Jurkat, Clone E6-1 (cell line): ENCODE results near the gene SPN.
"Not testable (repeated sequence)": the region's sequence is repeated elsewhere in the genome, so short reads cannot be mapped to it uniquely, and the experiment has no call there.

Source experiments
- DNase-seq: peaks from one replicate; pipeline ENCODE4 v3.0.0-alpha.2; 2011; ENCODE audit warnings: low read depth, low spot score
- H3K4me3 ChIP-seq: 2 replicates; pipeline ENCODE4 v1.5.1; 2011; ENCODE audit warnings: mild to moderate bottlenecking, low read length, control low read depth, moderate library complexity

SPN gene

DNA sequence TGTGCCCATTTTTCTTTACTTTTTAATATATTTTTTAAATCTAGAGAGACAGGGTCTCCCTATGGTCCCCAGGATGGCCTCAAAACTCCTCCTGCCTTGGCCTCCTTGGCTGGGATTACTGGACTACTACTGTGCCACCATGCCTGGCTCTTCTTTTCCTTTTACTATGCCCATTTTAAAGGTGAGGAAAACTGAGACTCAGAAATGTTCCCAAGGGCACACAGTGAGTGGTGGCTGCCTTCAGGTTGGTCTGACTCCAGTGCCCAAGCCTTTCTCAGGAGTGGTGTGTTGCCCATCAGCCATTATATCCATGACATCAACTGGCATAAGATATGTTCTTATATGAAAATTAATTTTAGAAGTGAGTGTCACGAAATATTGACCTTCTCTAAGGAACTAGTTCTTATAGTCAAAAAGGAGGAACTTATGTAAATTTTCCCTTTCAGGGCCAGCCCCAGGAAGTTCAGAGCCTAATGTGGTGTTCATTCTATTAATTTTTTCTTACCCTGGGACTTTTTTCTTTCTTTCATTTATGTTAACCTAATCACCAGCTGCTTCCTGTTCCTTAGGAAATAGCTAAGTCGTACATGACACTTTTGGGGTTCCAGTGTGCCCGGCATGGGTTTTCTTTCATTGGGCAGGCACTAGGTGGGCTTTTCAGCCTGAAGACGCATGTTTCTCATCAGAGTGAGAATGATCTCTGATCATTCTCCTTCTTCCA is 17.9 kb upstream of the SPN start:
- H3K4me3 ChIP-seq: no peak overlapping the region
- no peak for DNase-seq

DNA sequence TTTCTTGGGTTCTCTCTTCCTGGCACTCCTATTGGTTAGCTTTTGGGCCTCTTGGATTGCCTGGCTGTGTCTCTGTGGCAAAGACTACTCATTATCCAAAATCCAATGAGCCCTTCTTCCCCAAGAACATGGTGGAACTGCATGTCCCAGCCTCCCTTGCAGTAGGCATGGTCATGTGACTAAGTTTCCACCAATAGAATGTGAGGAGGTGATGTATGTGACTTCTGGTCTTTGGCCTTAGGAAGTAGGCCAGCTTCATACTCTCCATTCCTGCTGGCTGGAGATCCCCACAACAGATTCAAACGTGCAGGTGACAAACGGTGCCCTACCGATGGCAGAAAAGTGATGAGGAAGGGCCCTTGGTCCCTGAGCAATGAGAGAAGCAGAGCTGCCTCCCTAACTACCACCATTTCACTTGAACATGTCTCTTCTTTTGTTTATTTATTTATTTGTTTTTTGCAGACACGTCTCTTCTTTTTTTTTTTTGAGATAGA is 17.3 kb upstream of the SPN start:
- H3K4me3 ChIP-seq: no peak overlapping the region
- peak; percentile 56 for DNase-seq

DNA sequence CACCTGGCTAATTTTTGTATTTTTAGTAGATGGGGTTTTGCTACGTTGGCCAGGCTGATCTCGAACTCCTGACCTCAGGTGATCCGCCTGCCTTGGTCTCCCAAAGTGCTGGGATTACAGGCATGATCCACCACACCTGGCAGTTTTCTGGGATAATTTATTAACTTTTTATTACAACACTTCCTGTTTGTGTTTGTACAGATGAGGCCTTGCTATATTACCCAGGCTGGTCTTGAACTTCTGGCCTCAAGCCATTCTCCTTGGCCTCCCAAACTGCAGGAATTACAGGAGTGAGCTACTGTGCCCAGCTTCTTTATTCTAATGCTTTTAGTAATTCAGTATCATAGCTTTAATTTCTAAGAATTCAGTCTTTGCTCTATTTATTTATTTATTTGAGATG is 16.1 kb upstream of the SPN start:
- DNase-seq: no peak
- no peak overlapping the region for H3K4me3 ChIP-seq

DNA sequence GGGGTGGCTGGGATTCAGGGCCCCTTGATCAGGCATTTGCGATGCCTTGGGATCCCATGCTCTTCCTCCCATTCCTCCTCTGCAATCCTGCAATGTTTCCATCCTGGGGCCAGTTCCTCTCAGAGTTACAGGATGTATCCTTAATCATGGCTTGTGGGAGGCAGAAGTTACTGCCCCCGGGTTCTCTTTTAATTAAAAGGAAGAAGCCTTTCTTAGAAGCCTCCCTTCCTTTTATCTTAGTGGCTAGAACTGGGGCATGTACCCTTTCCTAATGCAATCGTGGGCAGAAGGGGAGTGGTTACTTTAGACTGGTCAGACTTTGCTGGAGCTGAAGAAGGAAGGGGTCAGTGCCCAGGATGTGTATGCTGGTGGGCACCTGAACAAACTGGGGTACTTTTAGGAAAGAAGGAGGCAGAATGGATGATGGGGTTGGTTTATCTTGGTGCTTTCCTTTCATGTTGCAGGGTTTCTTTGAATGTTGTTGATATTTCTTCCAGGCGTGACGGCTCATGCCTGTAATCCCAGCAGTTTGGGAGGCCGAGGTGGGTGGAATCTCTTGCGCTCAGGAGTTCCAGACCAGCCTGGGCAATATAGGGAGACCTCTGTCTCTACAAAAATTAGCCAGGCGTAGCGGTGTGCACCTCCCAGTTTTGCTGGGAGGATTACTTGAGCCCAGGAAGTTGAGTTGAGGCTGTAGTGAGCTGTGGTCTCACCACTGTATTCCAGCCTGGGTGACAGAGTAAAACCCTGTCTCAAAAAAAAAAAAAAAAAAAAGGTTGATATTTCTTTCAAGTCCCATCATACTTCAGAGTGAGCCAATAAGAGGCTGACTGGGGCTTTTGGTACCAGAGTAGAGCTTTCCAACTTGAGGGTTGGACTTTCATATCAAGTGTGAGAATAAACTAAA is 13.2 kb upstream of the SPN start:
- H3K4me3 ChIP-seq: no peak overlapping the region
- no peak for DNase-seq

DNA sequence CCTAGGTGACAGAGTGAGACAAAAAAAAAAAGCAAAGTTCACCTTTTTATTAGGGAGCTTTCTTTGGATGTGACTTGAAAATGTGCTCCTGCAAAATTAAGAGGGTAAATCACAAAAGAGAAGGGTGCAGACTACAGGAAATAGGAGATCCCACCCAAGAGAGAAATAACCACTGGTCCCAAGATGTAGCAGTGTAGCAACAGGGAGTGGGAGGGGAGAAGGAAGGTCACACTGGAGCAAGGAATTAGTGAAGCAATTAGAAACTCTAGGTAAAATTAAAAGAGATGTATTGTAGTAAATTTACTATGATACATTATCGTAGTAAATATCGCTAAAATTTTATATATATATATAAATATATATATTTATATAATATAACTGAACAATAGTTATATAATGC is 12.3 kb upstream of the SPN start:
- H3K4me3 ChIP-seq: no peak overlapping the region

DNA sequence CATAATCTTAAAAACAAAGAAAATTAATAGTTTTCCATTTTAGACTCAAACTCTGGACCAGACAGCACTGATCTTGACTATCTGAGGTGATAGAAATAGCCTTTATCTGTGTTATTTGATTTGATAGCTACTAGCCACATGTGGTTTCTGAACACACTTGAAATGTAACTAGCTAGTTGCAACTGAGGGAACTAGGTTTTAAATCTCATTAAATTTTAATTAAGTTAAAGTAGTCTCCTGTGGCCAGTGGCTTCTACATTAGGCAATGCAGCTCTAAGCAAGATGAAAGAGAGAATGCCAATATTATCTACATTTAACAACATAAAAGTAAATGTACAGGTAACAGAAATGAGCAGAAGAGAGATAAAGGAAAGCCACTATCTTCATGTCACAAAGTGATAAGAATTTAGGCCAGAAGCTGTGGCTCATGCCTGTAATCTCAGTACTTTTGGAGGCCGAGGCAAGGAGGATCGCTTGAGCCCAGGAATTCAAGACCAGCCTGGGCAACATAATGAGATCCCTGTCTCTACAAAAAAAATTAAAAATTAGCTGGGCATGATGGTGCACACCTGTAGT is 11.2 kb upstream of the SPN start:
- no peak for DNase-seq
- no peak overlapping the region for H3K4me3 ChIP-seq

More for the DNA sequence above, 12.3 kb upstream of the SPN start:
- no peak for DNase-seq

DNA sequence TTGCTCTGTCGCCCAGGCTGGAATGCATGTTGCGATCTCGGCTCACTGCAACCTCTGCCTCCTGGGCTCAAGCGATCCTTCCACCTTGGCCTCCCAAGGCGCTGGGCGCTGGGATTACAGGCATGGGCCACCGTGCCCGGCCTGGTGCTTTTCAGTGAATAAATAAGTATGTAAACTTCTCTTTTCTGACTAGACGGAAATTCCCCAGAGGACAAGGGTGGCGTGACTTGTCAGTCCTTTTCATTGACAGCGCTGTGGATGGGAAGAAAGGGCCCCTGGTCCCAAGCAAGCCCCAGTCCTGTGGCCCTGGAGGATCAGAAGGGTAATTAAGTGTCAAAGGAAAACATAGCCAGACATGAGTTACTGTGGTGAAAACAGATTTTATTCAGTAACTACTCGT is 9.6 kb upstream of the SPN start:
- no peak overlapping the region for H3K4me3 ChIP-seq
- no peak for DNase-seq

DNA sequence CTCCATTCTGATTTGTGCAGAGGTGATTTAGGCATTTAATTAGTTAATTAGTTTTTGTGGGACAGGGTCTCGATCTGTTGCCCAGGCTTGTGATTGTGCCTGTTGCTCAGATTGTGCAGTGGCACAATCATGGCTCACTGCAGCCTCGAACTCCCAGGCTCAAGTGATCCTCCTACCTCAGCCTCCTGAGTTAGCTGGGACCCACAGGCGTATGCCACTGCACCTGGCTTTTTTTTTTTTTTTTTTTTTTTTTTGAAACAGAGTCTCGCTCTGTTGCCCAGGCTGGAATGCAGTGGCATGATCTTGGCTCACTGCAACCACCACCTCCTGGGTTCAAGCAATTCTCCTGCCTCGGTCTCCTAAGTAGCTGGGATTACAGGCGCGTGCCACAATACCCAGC is 9.2 kb upstream of the SPN start:
- DNase-seq, H3K4me3 ChIP-seq: not testable (repeated sequence)

DNA sequence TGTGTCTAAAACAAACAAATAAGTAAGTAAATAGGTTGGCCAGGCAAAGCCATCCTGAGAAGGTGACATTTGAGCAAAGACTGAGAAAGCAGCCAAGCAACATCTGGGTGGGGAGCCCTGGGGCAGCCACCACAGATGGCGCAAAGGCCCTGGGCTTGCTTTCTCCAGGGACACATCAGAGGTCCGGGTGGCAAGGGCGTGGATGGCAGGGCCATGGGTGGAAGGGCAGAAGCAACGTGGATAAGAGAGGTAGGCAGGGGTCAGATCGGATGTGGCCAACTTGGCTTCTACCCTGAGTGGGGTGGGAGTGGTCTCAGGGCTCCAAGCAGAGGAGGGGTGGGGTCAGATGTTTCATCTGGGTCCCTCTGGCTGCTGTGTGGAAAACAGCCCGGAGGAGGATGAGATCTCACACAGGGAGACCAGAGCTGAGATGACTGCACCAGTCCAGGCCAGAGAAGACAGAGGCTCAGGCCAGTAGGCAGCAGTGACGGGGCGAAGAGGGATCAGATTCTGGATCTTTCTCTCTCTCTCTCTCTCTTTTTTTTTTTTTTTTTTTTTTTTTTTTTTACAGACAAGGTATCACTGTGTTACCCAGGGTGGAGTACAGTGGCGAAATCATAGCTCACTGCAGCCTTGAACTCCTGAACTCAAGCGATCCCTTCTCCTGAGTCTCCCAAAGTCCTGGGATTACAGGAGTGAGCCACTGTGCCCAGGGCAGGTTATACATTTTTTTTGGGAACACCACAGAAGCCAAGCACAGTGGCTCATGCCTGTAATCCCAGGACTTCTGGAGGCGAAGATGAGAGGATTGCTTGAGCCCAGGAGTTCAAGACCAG is 6.1 kb upstream of the SPN start:
- no peak for DNase-seq
- no peak overlapping the region for H3K4me3 ChIP-seq

DNA sequence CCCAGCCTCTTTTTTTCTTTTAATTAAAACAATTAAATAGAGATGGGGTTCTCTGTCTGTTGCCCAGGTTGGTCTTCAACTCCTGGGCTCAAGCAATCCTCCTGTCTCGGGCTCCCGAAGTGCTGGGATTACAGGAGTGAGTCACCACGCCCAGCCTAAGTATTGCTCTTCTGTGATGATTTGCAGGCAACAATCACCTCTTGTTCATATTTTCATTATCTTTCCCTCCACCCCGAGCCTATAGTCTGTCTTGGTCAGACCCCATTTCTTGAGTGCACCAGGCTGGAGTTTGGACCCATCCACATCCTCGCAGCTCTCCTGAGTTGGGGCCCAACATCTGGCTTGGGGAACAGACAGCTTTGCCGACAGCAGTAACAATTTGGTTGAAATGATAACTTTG is 4.3 kb upstream of the SPN start:
- no peak for DNase-seq

DNA sequence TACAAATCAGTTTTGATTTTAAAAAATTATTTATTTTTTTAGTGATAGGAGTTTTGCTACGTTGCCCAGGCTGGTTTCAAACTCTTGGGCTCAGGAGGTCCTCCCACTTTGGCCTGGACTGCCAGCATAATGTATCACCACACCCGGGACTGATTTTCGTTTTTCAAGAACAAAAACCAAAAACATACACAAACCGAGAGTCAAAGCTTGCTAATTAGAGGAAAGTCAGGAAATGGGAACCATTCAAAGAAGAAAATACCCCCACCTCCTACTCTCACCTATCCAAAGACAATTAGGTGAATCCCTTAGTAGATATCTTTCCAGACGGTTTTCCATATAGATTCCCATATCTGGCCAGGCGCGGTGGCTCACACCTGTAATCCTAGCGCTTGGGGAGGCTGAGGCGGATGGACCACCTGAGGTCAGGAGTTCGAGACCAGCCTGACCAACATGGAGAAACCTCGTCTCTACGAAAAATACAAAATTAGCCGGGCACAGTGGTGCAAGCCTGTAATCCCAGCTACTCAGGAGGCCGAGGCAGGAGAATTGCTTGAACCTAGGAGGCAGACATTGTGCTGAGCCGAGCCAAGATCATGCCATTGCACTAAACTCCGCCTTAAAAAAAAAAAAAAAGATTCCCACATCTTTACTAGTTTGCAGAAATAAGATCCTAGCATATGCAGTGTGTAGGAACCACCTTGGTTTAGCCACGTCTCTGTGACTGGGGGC is 883 bp upstream of the SPN start:
- DNase-seq: no peak
- H3K4me3 ChIP-seq: peak overlapping the region; percentile 83

More for the DNA sequence above, 4.3 kb upstream of the SPN start:
- no peak overlapping the region for H3K4me3 ChIP-seq

DNA sequence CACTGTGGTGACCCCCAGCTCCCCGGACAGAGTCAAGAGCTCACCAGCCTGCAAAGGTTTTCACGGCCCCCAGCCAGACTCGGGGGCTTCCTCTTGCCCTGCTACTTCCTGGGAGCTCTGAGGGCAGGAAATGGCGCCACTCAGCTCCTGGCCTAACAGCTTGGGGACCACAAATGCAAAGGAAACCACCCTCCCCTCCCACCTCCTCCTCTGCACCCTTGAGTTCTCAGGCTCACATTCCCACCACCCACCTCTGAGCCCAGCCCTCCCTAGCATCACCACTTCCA is 375 bp upstream of the SPN start:
- peak; percentile 95 for DNase-seq
- peak overlapping the region; percentile 83 for H3K4me3 ChIP-seq

DNA sequence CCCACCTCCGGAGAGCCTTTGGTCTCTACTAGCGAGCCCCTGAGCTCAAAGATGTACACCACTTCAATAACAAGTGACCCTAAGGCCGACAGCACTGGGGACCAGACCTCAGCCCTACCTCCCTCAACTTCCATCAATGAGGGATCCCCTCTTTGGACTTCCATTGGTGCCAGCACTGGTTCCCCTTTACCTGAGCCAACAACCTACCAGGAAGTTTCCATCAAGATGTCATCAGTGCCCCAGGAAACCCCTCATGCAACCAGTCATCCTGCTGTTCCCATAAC is 702 bp downstream of the SPN start:
- H3K4me3 ChIP-seq: peak overlapping the region; percentile 83
- no peak for DNase-seq

DNA sequence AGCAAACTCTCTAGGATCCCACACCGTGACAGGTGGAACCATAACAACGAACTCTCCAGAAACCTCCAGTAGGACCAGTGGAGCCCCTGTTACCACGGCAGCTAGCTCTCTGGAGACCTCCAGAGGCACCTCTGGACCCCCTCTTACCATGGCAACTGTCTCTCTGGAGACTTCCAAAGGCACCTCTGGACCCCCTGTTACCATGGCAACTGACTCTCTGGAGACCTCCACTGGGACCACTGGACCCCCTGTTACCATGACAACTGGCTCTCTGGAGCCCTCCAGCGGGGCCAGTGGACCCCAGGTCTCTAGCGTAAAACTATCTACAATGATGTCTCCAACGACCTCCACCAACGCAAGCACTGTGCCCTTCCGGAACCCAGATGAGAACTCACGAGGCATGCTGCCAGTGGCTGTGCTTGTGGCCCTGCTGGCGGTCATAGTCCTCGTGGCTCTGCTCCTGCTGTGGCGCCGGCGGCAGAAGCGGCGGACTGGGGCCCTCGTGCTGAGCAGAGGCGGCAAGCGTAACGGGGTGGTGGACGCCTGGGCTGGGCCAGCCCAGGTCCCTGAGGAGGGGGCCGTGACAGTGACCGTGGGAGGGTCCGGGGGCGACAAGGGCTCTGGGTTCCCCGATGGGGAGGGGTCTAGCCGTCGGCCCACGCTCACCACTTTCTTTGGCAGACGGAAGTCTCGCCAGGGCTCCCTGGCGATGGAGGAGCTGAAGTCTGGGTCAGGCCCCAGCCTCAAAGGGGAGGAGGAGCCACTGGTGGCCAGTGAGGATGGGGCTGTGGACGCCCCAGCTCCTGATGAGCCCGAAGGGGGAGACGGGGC is 1.3 kb downstream of the SPN start:
- H3K4me3 ChIP-seq: peak overlapping the region; percentile 83
- no peak for DNase-seq

DNA sequence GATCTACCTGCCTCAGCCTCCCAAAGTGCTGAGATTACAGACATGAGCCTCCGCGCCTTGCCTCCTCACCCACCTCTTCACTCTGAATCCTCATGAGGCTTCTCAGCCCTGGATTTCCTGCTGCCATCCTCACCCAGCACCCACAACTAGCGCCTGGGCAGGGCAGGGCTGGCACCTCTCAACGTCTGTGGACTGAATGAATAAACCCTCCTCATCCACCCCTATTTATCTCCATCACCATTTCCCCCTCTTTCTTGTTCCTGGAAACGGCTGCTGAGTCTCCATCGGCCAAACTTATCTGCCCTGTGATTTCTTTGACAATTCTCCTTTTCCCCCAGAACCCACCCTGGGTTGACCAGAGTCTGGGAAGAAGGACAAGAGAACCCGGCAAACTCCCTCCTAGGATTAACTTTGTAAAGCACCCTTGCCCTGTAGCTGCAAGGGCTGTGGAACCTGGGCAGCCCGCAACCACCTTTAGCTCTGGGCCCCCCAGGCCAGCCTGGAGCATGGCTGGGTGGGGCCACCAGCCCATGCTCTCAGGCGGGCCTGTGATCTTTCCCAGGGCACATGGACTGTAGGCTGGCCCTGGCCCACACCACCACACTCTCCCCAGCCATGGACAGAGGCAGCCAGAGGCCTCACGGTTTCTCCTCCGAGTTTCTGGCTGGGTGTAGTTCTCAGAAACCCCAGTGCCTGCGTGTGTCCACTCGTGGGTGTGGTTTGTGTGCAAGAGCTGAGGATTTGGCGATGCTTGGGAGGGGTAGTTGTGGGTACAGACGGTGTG is 2.4 kb downstream of the SPN start:
- no peak for DNase-seq
- peak overlapping the region; percentile 83 for H3K4me3 ChIP-seq

DNA sequence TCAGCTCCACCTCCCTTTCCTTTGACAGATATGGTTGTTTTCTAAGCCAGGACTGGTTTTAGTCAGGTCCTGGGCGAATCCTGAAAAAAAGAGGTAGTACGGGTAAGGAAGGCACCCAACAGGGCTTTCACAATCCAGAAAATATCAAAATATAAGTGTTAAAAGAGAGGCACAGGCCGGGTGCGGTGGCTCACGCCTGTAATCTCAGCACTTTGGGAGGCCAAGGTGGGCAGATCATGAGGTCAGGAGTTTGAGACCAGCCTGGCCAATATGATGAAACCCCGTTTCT is 4.2 kb downstream of the SPN start:
- H3K4me3 ChIP-seq, DNase-seq: not testable (repeated sequence)

DNA sequence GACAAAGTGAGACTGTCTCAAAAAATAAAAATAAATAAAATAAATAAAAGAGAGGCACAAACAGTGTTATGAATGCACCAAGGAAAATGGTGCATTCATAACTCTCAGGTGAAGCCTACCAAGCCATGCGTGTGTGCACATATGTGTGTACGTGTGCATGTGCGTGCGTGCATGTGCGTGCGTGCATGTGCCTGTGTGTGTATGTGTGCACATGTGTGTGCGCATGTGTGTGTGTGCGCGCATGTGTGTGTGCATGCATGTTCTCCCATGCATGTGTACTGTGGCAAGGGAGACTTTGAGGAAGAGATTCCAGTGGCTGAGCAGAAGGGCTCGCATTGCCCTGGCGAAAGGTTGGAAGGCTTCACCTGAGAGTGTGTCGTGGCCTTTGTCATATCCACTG is 4.7 kb downstream of the SPN start:
- no peak for DNase-seq
- H3K4me3 ChIP-seq: no peak overlapping the region

DNA sequence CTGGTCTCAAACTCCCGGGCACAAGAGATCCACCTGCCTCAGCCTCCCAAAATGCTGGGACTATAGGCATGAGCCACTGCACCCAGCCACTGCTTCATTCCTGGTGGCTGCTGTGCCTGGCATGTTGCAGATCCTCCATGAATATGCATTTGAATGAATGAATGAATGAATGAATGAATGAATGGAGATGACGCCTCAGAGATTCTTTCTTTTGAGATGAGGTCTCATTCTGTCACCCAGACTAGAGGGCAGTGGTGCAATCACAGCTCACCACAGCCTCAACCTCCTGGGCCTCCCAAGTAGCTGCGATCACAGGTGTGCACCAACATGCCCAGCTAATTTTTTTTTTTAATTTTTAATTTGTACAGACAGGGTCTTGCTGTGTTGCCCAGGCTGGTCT is 5.2 kb downstream of the SPN start:
- H3K4me3 ChIP-seq: no peak overlapping the region
- no peak for DNase-seq
